Activated gamma-delta T cell treated with anti-CD3 and anti-CD28 coated beads, Interleukin-2, amount 50 U/mL, for 16 hours (primary cell): ENCODE measurements around the gene RWDD4.

ENCODE experiments used
- DNase-seq: peaks from one replicate; pipeline ENCODE4 v3.0.0-alpha.2; 2020; ENCODE audit warnings: low read depth

The RWDD4 gene

DNA sequence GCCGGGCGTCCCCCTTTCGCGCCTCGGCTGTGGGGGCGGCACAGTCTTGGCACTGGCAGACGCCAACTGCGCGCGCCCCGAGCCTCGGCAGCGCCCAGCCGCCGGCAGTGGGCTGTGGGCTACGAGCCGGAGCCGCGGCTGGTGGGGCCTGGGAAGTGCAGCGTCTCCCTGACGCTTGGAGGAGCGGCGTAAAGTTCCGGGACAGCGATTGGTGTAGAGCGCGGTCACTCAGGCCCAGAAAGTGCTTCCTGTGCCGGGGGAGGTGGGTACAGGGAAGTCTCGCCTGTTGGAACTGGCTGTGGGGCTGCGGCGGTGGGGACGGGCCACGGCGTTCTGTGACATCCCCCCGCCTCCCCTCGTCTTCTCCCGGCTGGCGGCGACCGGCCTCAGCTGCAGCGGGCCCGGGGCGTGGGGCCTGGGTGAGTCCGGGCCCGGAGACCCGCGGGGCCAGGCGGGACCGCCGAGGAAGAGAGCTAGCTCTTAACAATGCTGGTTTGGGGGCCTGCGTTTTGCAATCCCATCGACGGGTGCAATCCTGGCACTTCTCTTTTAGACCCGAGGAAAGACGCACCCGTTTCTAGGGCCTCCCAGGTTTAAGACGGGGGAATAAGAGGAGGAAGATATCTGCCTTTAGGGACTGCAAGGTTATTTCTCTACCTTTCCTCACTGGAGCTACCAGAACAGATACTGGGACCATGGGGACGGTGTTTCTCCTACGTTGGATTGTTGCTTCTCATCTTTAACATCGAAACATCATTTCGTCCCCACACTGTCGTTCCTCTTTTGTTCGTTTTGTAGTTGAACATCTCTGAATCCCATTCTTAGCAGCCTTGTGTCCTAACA lies at the start of gene RWDD4, which contains the start of gene TRAPPC11:
Gene RWDD4, minus strand, starts transcription at position 157 of the 843 bp plus-strand sequence. CDS start 233 bp downstream, outside the sequence.
Gene TRAPPC11, plus strand, starts transcription at position 265 of the 843 bp plus-strand sequence. CDS start 4,575 bp downstream, outside the sequence.
- peak; percentile 92 for DNase-seq

DNA sequence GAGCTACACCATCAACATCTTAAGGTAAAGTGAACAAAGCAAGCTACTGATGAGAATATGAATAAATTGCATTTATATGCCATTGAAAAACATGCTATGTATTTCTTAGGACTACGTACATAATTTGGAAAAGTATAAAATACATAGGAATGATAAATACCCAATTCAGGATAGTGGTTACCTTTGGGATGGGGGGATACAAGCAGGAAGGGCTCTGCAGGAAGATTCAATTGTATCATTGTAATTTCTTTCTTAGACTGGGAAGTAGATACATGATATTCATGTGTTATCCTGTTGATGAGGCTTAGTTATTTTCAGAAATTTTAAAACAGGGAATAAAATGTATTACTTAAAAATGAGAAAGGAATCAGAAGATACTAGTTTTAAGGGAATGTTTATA lies 43.5 kb upstream of the RWDD4 start:
- DNase-seq = no peak

DNA sequence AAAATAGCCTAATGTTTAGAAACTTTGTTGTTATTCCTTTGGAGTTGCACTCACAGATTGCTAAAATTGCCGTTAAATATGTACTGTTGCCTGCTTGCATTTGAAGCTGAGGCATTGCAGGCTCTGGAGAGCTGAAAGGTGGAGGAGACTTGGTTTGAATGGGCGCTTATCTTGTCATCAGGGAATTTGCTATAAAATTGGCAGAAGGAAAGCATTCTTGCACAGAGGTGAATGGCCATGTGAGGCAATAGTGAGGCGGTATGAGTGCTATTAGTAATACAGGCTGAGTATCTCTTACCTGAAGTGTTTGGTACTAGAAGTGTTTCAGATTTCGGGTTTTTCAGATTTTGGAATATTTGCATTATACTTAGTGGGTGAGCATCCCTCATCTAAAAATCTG lies 41.4 kb upstream of the RWDD4 start:
- DNase-seq = no peak

DNA sequence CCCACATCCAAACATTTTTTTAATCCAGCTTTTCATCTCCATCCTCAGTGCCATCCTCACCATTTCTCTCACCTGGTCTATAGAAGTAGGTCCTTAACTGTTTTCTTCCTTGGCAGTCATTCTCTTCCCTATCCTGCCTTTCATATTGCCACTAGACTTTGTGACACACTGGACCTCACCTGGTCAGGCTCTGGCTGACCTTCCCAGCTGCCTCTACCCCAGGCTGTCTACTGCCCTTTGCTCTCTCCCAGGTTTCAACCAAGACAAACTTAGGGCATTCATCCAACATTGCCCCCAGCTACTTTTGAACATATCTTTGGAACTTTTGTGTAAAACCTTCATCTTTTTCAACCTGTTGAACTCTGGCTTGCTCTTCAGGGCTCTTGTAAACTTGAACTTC lies 39.9 kb upstream of the RWDD4 start:
- no peak for DNase-seq

DNA sequence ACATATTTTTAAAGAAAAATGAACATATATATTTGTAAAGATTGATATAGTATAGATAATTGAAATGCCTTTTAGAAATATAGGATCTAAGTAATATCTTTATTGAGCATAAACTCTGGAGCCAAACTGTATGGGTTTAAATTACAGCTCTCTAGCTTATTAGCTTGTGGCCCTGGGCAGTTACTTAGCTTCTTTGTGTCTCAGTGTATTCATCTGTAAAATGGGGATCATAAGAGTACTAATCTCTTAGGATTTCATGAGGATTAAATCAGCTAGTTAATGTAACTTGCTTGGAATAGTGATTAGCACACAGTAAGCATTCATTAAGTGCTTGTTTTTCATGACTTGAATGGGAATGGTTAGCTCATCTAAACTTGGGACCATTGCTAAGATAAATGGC lies 32.9 kb upstream of the RWDD4 start:
- DNase-seq = no peak

DNA sequence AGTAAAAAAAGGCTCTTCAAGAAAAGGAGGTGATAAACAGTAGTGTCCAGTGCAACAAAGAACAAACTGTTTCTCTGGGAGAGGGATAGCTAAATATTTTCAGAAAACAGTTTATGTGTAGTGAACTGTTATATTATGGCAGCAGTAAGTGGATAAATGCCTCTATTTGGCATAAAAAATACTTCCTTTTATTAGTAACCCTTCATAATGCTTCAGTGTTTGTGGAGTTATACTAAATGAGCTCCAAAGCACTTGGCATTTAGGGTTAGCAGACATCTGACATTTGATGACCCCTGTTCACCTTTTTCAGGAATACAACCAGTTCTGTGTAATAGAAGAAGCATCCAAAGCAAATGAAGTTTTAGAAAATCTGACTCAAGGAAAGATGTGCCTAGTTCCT lies 32.0 kb upstream of the RWDD4 start:
- DNase-seq = no peak

DNA sequence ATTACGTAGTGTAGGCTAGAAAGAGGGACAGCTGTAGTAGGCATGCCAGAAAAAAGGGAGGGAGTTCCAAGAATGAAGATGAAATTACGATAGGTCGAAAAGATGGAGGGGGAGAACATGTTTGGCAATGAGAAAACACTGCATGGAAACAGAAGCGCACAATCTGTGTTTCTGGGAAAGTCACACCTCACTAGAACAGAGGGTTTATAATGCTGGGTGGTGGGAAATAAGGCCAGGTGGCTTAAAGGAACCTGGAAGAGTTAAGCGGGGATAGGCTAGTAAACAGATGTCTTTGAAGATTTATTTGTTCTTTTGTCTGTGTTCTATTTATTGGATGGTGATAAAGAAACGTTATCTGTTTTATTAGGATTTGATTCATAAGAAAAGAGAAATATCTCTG lies 29.2 kb upstream of the RWDD4 start:
- no peak for DNase-seq

DNA sequence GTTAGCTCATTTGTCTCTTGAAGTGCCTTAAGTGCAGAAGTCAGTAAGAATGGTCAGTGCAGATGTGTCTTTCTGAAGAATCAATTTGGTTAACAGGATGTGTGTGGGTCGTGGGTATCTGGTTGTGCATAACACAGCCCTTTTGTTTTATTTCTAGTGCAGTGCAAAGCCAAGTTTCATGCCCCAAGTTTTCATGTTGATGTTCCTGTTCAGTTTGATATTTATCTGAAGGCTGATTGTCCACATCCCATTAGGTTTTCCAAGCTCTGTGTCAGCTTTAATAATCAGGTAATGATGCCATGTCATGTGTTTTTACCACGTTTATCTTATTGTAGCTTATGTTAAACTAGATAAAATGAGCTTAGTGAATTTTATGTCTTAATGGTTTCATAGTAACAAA lies 27.5 kb upstream of the RWDD4 start:
- DNase-seq = no peak

DNA sequence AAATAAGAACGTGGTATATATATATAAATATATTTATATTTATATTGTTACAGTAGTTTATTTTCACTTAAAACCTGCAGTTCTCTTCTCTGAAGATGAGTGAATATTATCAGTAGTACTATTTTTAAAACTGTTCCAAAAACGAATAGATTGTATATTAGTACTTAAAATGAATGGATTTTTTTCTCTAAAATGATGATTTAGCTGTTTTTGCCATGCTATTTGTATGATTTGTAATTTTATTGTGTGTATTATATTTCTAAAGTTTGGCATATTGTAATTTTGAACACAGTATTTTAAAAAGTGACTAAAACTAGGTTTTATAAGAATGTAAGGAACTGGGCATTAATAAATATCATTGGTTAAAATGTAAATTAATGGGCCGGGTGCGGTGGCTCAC lies 22.1 kb upstream of the RWDD4 start:
- DNase-seq = no peak

DNA sequence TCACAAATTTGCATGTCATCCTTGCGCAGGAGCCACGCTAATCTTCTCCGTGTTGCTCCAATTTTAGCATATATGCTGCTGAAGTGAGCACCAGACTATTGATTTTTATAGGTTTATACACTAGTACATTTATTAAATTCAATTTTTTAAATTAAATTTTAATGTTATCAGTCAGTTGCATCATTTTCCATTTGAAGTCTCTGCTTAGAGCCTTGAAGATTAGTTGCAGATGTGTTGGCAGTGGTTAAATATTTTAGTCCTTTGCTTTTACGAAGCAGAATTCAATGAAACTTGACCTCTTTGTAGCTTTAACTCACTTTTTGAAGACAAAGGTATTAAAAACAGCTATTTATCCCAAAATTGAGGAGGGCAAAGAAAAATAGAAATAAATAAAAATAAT lies 16.6 kb upstream of the RWDD4 start:
- DNase-seq = no peak

DNA sequence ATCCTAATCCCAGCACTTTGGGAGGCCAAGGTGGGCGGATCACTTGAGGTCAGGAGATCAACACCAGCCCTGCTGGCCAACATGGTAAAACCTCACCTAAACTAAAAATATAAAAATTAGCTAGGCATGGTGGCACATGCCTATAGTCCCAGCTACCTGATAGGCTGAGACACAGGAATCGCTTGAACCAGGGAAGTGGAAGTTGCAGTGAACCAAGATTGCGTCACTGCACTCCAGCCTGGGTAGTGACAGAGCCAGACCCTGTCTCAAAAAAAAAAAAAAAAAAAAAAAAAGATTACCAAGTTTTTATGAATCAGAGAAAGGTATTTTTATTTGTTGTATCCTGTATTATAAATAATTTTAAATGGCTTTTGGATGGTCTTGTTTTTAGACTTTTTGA lies 15.2 kb upstream of the RWDD4 start:
- no peak for DNase-seq

DNA sequence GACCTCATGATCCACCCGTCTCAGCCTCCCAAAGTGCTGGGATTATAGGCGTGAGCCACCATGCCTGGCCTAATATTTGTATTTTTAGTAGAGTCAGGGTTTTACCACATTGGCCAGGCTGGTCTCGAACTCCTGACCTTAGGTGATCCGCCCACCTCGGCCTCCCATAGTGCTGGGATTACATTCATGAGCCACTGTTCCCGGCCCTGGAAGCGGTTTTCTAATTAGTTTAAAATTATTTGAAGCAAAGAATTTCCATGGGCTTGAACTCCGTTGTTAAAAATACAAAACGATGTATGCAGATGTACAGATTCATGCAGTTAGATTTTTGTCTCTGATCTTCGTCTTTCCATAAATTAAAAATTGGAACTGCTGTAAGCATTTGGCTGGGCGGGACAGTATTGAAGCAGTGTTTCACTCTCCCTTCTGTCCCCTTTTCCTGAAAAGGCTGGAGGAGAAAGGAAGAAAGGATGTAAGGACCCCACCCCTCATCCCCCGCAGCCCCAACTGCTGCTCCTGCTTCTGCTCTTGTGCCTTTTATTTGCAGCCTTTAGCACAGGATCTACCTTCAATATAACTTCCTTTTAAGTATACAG lies 12.1 kb upstream of the RWDD4 start:
- no peak for DNase-seq

DNA sequence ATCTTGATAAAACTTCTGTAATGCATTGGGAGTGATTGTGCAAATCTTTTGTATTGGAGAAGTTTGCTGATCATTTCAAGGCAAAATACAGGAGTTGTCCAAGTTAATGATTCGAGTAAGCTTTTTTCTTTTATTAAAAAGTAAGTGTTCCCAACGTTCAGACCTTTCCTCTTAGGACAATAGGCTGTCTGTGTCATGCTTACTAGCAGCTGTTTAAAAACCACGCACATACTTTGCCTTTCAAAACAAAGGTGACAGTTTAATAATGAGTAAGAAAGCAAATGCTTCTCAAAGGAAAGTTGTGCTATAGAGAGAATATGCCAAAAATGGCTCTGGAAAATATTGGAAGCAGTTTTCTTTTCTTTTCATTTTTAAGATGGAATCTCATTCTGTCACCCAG lies 11.3 kb upstream of the RWDD4 start:
- no peak for DNase-seq

DNA sequence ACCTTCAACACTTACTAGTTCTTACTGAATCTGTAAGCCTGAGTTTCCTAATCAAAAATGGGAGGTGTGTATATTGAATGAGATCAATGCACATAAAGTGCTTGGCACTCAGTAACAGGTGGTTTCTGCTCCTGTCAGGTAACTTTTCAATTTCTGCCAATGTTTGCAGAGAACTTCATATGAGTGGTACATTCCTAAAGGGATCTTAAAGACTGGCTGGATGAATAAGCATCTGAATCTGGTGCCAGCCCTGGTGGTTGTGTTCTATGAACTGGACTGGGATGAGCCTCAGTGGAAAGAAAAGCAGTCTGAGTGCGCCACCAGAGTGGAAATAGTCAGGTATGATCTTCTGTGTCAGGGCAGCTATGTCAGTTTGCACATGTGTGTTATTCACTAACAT lies 7.1 kb upstream of the RWDD4 start:
- no peak for DNase-seq

DNA sequence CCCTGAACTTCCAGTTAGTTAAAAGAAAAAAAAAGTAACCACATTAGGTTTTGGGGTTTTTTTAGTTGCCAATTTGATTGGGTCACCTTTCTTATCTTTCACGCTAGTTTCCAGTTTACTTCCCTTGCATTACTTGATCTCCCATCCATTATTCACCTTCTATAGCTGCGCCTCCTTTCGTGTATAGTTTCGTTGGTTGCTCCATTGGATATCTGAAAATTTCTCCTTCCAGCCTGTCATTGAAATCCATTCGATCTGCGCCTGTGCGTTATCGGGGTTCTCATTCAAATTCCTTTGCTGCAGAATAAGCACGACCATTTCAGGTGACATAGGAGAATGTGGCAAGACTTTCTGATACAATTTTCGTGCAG lies 872 bp upstream of the RWDD4 start:
- no peak for DNase-seq

DNA sequence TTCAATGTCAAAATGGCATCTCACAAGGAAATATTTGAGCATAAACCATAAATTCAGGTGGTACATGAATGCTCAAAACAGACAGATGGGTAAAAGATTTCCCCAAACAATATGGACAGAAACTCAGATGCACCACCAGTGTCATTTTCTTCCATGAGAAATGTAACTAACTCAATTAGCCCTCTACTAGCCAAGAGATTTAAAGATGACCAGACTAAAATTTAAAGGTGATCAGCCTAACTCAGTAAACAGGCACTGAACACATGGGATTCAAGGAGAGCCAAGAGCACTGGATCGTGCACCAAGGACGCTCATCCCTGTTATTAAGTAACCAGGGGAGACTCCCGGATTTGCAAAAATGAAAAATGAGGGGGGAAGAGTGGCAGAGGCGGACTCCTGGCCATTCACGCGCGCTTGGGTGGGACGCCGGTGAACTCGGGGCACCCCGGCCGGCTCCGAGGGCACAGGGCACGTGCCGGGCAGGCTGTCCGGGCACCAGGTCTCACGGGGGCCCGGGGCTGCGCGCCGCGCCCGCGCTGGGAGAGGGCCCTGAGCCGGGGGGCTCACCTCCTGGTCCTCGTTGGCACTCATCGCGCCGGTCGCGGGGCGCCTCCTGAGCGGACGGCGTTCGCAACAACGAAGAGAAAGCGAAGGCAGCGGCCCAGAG lies 490 bp downstream of the RWDD4 start:
- no peak for DNase-seq

DNA sequence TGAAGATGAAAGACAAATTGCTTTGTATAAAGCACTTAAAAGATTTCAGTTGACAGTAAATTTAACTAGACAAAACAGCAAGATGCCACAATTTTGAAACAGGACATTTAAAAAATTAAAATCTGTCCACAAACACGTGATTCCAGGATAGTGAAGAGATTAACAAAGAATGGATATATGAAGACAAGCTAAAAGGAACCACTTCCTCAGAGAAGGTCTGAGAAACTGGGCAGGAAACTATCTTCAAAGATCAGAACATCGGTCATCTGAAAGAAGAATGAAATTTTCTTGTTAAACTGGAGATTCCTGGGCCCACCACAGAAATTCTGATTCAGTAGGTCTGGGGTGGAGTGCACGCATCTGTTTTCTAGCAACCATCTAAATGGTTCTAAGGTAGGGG lies 1.4 kb downstream of the RWDD4 start:
- no peak for DNase-seq

DNA sequence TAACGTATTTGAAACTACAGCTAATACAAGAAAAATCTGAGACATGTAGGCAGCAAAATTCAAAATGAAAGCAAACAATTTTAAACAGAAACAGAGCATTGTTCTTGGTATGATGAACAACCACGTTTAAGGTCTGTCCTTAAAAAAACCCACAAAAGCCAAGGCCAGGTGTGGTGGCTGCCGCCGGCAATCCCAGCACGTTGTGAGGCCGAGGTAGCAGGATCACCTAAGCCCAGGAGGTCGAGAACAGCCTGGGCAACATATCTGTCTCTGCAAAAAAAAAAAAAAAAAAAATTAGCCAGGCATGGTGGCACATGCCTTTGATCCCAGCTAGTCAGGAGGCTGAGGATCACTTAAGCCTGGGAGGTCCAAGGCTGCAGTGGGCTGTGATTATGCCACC lies 13.7 kb downstream of the RWDD4 start:
- DNase-seq = no peak

DNA sequence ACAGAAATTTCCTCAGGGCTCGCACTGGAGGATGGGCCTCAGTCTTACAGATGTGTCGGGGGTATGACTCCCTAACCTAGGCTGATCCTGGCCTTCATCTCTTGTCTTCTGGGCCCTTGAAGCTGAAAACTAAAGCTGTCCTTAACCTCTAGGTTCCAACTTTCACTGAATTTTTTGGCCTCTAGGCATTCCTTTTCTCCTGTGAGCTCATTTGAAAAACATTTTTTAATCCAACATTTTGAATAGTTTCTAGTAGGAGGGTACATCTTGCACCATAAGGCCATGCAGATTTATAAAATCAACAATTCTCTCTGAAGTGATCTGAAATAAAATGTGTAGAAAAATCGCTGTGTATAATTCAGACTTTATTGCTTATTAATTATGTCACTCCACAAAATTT lies 19.7 kb downstream of the RWDD4 start:
- DNase-seq = no peak

DNA sequence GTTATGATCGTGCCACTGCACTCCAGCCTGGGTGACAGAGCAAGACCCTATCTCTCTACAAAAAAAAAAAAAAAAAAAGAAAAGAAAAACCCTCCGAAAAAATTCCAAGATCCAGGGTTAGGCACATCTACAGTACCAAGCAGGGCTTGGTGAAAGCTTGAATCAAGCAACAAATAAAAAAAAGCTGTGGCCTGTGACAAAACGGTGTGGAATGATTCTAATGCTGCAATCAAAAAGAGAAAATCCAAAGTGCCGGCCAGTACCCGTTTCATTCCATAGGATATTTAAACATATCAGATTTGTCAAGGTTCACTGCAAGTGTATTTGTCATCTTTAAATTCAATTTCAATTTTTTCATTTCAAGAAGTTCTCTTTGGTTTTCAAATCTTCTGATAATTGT lies 20.5 kb downstream of the RWDD4 start:
- no peak for DNase-seq

DNA sequence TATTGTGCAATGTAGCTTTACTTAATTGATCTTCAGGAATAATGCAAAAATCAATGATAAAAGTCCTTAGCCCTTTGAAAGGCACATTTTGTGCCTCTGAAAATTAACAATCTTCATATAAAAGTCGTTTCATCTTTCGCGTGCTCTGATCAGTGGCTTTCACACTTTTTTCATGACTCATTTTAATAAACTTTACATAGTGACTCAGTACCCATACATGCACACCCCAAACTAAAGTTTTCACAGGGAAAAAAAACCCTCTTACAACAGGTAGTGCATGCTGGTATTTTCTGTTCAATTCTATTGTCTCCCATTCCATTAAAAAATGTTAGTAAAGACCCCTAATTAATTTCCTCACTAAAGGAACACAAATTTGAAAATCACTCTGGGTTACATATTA lies 21.5 kb downstream of the RWDD4 start:
- no peak for DNase-seq

DNA sequence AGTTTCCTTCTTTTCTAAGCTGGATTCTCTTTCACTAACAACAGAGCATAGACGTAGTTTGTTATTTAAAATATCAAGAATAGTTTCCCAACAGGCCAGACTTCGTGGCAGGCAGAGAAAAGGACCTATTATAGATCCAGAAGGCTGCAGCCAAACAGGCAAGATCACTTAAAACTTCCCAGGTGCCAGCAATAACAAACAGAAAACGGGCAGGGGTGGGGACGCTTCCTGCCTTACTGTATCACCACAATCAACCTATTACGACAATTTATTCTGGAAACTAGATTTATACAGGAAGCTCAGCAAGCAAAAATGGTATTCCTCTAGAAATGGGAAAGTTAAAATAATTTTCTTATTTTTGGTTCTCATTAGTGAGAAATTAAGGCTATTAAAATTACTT lies 22.1 kb downstream of the RWDD4 start:
- no peak for DNase-seq

DNA sequence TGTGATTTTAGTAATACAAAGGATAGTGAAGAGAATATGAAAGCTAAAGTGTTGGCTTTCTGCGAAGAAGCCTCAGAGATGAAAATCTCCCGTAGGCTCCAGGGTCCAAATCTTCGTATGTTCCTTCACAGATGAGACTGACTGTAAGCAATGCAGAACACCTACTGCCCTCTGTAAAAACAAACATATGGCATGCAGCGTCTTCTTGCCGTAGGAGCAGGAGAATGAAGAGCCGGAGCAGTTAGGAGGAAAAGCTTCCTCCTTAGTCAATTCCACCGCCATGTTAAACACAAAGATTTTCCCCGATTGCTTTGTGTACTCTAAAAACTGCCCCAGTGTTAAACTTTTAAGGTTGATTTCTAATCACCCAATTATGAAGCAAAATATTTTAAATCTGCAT lies 22.5 kb downstream of the RWDD4 start:
- DNase-seq = no peak
